Left ventricle myocardium inferior (tissue), 1 donor: Measurements from ENCODE around the gene TMEM214. TPM values are rescaled to one million over a fixed set of nuclear protein-coding genes. Genes with fewer than 3 reads are reported as not detected.
A peak's percentile ranks its signal among the peaks of the same experiment; 100 is the strongest.

Experiments used
- DNase-seq: peaks from one replicate; pipeline ENCODE4 v3.0.0-alpha.2; 2020
- H3K27ac ChIP-seq: fragments of 200-600 bp; replicated peaks from 2 replicates; pipeline ENCODE4 v1.8.0; 2021
- H3K27me3 ChIP-seq: fragments of 200-600 bp; 2 replicates; pipeline ENCODE4 v1.8.0; 2021; ENCODE audit warnings: low read depth
- H3K36me3 ChIP-seq: fragments of 200-600 bp; 2 replicates; pipeline ENCODE4 v1.8.0; 2021
- H3K4me1 ChIP-seq: fragments of 200-600 bp; 2 replicates; pipeline ENCODE4 v1.8.0; 2021
- H3K4me3 ChIP-seq: fragments of 200-600 bp; 2 replicates; pipeline ENCODE4 v1.8.0; 2021; ENCODE audit warnings: mild to moderate bottlenecking, moderate library complexity
- H3K9me3 ChIP-seq: fragments of 200-600 bp; replicated peaks from 2 replicates; pipeline ENCODE4 v1.8.0; 2021
- CTCF ChIP-seq: fragments of 200-600 bp; IDR thresholded peaks from 2 replicates; pipeline ENCODE4 v1.8.0; 2021; ENCODE audit warnings: antibody characterized with exemption, mild to moderate bottlenecking, borderline replicate concordance
- intact Hi-C: fragments of 100-400 bp; cut with micrococcal nuclease; formaldehyde crosslinking; loops from one replicate; pipeline ENCODE4 v1.11.0; 2022
- total RNA-seq: library from RNA; stranded (reverse); fragmentation: NEBNext Ultra II Directional; extraction: Animal tissue kit (Norgen Biotek cat#: 25700); gene quantifications from one replicate; pipeline ENCODE4 v1.2.1, GENCODE V29; 2021
- donor health status: DM: no; HTN: yes; CAD: no; lungs with severe emphysema.

Gene TMEM214
- total RNA-seq, 1 donor from 2014 or later: 31.4 TPM

GRCh38 chr2:27003857-27004256, 28.9 kb upstream of the TMEM214 start:
- intact Hi-C loops: no loop called here
- Histone ChIP-seq H3K4me3 (no peak overlapping the region), H3K27ac (no peak overlapping the region)

GRCh38 chr2:27006602-27007415, 26.0 kb upstream of the TMEM214 start:
- intact Hi-C loops: no loop called here
- TF ChIP-seq CTCF: no peak
- Histone ChIP-seq H3K9me3 (no peaks in the 10 kb centered on the region), H3K4me1 (peaks cover 34% of the 10 kb centered on the region), H3K36me3 (no peaks in the 10 kb centered on the region), H3K27me3 (no peaks in the 10 kb centered on the region), H3K4me3 (no peak overlapping the region), H3K27ac (peak overlapping the region; percentile 36)
- DNase-seq: no peak

More at GRCh38 chr2:27003857-27004256, 28.9 kb upstream of the TMEM214 start:
- no peaks in the 10 kb centered on the region for H3K36me3 ChIP-seq
- TF ChIP-seq CTCF: no peak
- H3K27me3 ChIP-seq: no peaks in the 10 kb centered on the region
- H3K9me3 ChIP-seq: no peaks in the 10 kb centered on the region
- H3K4me1 ChIP-seq: peaks cover 23% of the 10 kb centered on the region
- no peak for DNase-seq

GRCh38 chr2:27007416-27008374, 25.1 kb upstream of the TMEM214 start:
- no peak for DNase-seq
- Histone ChIP-seq H3K9me3 (no peaks in the 10 kb centered on the region), H3K4me1 (peaks cover 36% of the 10 kb centered on the region), H3K36me3 (no peaks in the 10 kb centered on the region), H3K4me3 (no peak overlapping the region), H3K27me3 (no peaks in the 10 kb centered on the region), H3K27ac (peak overlapping the region; percentile 36)
- intact Hi-C loops: no loop called here
- TF ChIP-seq CTCF: no peak

GRCh38 chr2:27008678-27009077, 24.1 kb upstream of the TMEM214 start:
- no peak for DNase-seq
- Histone ChIP-seq H3K27ac (peak overlapping the region; percentile 36), H3K36me3 (no peaks in the 10 kb centered on the region), H3K27me3 (no peaks in the 10 kb centered on the region), H3K4me1 (peaks cover 37% of the 10 kb centered on the region), H3K9me3 (no peaks in the 10 kb centered on the region), H3K4me3 (no peak overlapping the region)
- TF ChIP-seq CTCF: no peak
- intact Hi-C loops: no loop called here

GRCh38 chr2:27009083-27009482, 23.7 kb upstream of the TMEM214 start:
- peaks cover 37% of the 10 kb centered on the region for H3K4me1 ChIP-seq

More at GRCh38 chr2:27009083-27009482, 23.7 kb upstream of the TMEM214 start:
- TF ChIP-seq CTCF: no peak
- no peak overlapping the region for H3K4me3 ChIP-seq
- H3K27ac ChIP-seq: peak overlapping the region; percentile 36
- H3K36me3 ChIP-seq: no peaks in the 10 kb centered on the region
- no peaks in the 10 kb centered on the region for H3K27me3 ChIP-seq
- intact Hi-C loops: no loop called here
- H3K9me3 ChIP-seq: no peaks in the 10 kb centered on the region
- no peak for DNase-seq
